Measurements from ENCODE around the gene SRD5A3.

- TF ChIP-seq CTCF (IDR thresholded peaks at IDR 0.05 in 2 of 3, conservative IDR thresholded peaks at IDR 0.05 in 1 of 3; ENCODE audit: control insufficient read depth in 2 of 3, extremely low read depth in 1 of 3, insufficient read depth in 1 of 3, low read depth in 3 of 3, low read length in 3 of 3) (no peak), CREB1 (IDR thresholded peaks at IDR 0.05; ENCODE audit: low read depth) (no peak), ZNF217 (IDR thresholded peaks at IDR 0.05) (no peak), IRF4 (IDR thresholded peaks at IDR 0.05; ENCODE audit: low read depth, low read length) (no peak), GABPA (IDR thresholded peaks at IDR 0.05; ENCODE audit: low read depth) (no peak), POLR2AphosphoS5 (IDR thresholded peaks at IDR 0.05; ENCODE audit: low read length) (no peak), PAX8 (IDR thresholded peaks at IDR 0.05) (no peak), NKRF (conservative IDR thresholded peaks at IDR 0.05) (no peak), WRNIP1 (IDR thresholded peaks at IDR 0.05; ENCODE audit: borderline replicate concordance, low read depth, low read length) (no peak), TBL1XR1 (IDR thresholded peaks at IDR 0.05; ENCODE audit: low read depth, low read length) (no peak), NFYB (IDR thresholded peaks at IDR 0.05; ENCODE audit: insufficient read depth, low read depth, low read length) (no peak), TCF3 (IDR thresholded peaks at IDR 0.05; ENCODE audit: borderline replicate concordance, insufficient read depth, low read depth, low read length) (no peak), SIN3A (IDR thresholded peaks at IDR 0.05; ENCODE audit: low read depth, low read length) (no peak)
These were observed 65.6 kb downstream of the SRD5A3 start for GRCh38 chr4:55411621-55412020.

Data from GM12878 (cell line).